Measurements from ENCODE around the gene ATP6V0D1.

DNA sequence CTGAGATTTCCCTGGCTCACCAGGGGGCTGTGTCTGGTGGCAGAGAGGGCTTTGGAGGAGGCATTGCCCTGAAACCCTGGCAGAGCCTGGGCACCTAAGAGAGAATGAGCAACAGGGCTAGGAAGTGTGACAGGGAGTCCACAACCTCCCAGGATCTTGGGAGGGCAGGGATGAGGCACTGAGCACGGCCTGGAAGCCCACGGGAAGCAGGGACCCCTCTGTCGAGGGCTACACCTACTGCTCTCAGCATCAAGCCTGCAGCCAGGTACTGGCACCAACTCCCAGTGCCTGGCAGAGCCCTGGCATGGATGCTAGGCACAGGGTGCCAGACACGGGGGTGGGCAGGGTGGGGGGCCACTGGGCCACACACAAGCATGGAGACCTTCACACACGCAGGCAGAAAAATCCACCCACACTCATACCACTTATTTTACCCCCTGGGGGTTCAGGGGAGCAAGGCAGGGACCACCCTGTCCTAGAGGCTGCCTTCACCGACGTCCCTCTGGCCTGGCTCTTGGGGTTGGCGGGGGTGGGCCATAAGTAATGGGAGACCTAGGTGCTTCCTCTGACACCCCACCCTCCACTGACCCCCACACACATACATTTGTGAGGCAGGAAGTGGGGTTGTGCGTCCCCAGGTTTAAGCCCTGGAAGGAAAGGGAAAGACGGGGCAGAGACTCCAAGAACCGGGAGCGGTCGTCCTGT is 51.0 kb downstream of the ATP6V0D1 start:
- TF ChIP-seq EZH2 (IDR thresholded peaks at IDR 0.05) (no peak), POLR2AphosphoS5 (IDR thresholded peaks at IDR 0.05; ENCODE audit: borderline replicate concordance, low read depth, low read length) (no peak), FOXP2 (optimal IDR thresholded peaks at IDR 0.05; ENCODE audit: control extremely low read depth, extremely low read length, insufficient read depth) (no peak)
